ENCODE measurements around the gene SMYD3.
"Not testable (repeated sequence)": the region's sequence is repeated elsewhere in the genome, so short reads cannot be mapped to it uniquely, and the experiment has no call there.

Gene SMYD3

GRCh38 chr1:246364415-246364941 lies 142.6 kb downstream of the SMYD3 start:
- no peak for DNase-seq

DNA sequence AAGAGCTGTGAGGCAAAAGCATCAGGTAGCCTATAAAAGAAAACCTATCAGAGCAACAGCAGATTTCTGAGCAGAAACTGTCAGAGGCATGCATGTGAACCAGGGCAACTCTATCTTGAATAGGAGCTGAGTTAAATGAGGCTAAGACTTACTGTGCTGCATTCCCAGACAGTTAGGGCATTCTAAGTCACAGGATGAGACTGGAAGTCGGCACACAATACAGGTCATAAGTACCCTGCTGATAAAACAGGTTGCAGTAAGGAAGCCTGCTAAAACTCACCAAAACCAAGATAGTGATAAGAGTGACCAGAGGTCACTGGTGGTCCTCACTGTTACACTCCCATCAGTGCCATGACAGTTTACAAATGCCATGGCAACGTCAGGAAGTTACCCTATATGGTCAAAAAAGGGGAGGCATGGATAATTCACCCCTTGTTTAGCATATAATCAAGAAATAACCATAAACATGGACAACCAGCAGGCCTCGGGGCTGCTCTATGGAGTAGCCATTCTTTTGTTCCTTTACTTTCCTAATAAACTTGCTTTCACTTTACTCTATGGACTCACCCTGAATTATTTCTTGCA lies 150.0 kb downstream of the SMYD3 start:
- not testable (repeated sequence) for DNase-seq

GRCh38 chr1:246355411-246356230 lies 151.5 kb downstream of the SMYD3 start:
- no peak for DNase-seq

DNA sequence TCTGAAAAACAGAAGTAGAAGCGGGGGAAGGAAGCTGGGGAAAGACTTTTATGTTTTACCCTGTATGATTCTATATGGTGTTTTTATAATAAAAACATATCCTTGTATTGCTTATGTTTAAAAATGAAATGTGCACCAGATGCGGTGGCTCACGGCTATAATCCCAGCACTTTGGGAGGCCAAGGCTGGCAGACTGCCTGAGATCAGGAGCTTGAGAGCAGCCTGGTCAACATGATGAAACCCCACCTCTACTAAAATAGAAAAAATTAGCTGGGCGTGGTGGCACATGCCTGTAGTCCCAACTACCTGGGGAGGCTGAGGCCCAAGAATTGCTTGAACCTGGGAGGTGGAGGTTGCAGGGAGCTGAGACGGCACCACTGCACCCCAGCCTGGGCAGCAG lies 155.4 kb downstream of the SMYD3 start:
- no peak for DNase-seq

DNA sequence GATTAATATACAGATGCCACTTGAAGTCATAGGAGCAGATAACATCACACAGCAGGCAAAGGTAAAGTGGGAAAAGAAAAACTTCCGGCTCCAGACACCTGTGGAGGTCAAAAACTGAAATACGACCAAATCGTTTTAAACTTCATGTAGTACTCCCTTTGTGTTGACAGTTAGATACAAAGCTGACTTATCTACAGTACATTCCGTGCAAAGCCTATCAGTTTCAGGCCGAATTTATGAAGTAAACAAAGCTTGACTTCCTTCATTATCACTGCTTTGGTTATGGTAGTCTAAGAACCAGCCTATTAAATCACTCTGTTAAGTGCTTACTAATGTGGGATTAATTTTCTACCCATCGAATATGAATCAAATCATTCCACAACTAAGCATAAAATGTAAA lies 156.3 kb downstream of the SMYD3 start:
- no peak for DNase-seq

- no peak for DNase-seq
These were observed 163.1 kb downstream of the SMYD3 start for GRCh38 chr1:246343937-246344336.

- no peak for DNase-seq
These were observed 163.8 kb downstream of the SMYD3 start for GRCh38 chr1:246343251-246343650.

- DNase-seq = no peak
These were observed 168.5 kb downstream of the SMYD3 start for GRCh38 chr1:246338546-246338945.

GRCh38 chr1:246338098-246338497 lies 169.0 kb downstream of the SMYD3 start:
- DNase-seq = no peak

DNA sequence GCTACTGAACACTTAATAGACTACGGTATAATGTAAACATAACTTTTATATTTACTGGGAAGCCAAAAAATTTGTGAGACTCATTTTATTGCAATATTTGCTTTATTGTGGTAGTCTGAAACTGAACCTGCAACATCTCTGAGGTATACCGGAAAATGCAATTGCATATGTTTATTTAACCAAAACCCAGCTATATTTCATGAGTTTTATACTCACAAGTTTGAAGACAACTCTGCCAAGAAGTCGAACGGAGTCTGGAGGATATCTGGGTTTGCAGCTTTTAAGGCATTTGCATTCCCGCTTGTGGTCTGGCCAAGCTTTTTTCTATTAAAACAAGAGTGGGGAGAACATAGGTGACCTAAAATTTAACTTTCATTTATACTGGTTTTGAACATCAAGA lies 171.9 kb downstream of the SMYD3 start:
- no peak for DNase-seq

DNA sequence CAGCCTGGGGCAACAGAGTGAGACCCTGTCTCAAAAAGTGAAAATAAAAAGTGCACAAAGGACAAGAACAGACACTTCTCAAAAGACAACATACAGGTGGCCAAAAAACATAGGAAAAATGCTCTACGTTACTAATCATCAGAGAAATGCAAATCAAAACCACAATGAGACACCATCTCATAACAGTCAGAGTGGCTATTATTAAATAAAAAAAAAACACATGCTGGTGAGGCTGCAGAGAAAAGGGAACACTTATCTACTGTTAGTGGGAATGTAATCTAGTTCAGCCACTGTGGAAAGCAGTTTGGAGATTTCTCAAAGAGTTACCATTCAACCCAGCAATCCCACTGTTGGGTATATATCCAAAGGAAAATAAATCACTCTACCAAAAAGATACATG lies 173.2 kb downstream of the SMYD3 start:
- no peak for DNase-seq

- no peak for DNase-seq
These were observed 175.0 kb downstream of the SMYD3 start for GRCh38 chr1:246332078-246332477.

DNA sequence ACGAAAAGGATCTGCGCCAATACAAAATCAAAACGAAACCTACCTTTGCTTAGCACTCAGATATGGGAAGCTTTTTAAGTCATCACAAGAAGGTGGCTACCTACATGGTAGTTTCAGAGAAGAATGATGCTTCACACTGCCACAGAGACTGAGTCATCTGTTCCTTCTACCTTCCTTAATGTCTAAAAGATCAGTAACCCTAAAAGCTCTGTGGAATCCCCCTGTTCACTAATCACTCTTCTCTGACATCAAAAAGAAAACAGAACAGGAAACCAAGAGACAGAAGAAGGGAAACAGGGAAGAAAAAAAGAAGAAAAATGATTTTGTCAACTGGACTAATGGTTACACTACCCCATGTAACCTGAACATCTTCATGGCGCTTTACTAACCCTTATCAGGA lies 177.2 kb downstream of the SMYD3 start:
- no peak for DNase-seq

GRCh38 chr1:246329292-246329691 lies 177.8 kb downstream of the SMYD3 start:
- not testable (repeated sequence) for DNase-seq

- peak in 1 of 51 donors; percentile 8 for DNase-seq
These were observed 182.4 kb downstream of the SMYD3 start for GRCh38 chr1:246324711-246325110.

- DNase-seq = not testable (repeated sequence)
These were observed 183.0 kb downstream of the SMYD3 start for GRCh38 chr1:246324033-246324432.

DNA sequence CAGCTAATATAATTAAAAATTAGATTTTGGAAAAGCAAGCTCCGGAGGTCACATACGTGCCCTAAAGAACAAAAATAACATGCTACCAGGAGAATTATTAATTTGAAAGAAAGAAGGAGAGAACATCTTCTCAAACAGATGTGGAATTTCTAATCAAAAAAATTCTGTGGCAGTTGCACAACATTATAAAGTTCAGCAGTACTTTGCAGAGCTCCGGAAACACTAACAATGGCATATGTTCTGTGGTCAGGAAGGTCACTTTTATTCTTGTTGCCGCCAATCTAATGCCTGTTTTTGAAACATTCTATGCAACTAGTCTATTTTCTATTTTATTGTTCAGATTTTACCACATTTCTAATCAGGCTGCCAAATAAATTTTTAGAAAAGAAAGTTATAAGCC lies 186.8 kb downstream of the SMYD3 start:
- DNase-seq = no peak

DNA sequence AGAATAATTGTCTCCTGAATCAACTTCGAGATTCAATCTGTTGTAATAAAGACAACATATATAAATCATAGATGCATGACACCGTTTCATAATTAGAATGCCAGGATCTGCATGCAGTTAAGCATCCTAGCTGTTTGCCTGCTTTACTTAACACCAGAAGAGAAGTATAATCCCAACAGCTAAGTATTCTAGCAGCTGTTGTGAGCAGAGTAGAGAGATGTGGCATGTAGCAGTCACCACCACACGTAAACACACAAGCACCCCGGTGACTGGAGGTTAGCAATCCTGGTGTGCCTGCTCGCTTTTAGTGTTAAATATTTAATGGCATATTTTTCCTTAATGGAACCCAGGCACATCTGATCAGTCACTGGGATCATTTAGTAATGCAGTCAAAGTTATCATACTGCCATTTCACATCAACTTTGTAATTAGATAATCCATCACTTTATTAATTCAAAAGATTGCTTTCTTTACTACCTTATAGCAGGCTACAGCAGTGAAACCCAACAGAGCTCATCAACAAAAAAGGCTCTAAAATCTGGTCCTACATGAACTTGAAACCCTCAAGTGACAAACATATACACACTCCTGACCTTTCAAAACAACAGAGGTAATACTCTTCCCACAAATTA lies 187.9 kb downstream of the SMYD3 start:
- no peak for DNase-seq

- no peak for DNase-seq
These were observed 188.5 kb downstream of the SMYD3 start for GRCh38 chr1:246318622-246319021.

- no peak for DNase-seq
These were observed 189.1 kb downstream of the SMYD3 start for GRCh38 chr1:246318036-246318359.

GRCh38 chr1:246317332-246318035 lies 189.6 kb downstream of the SMYD3 start:
- no peak for DNase-seq

DNA sequence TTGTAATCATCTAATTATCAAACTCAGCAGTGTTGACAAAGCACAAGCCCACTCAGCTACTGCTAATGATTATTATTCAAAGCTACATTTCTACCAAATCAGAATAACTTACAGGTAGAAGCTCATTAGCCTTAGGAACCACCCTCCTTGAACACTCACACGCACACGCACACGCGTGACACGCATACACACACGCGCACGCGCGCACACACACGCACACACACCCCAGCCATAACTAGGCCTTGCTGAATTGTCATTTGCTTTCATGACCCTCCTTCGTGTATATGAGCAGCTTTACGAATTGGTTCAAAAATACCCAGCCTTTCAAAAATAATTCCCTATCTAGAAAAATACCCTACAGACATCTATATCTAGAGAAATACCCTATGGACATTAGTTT lies 195.6 kb downstream of the SMYD3 start:
- no peak for DNase-seq

Measured in hypothalamus (tissue), 51 donors.